Osteocyte (in vitro differentiated cells): ENCODE data around the gene INSYN1. TPM values are rescaled to one million over a fixed set of nuclear protein-coding genes. Genes with fewer than 3 reads are reported as not detected.

Experiments
- DNase-seq: peaks from one replicate; pipeline ENCODE4 v3.0.0; 2021; ENCODE audit warnings: mixed read lengths; ENCODE audit not compliant: unreplicated experiment; ENCODE audit errors: extremely low spot score
- H3K27ac Mint-ChIP-seq: one replicate; pipeline ENCODE4 v1.8.0; 2021; ENCODE audit warnings: mild to moderate bottlenecking, mixed read lengths; ENCODE audit not compliant: unreplicated experiment
- H3K27me3 Mint-ChIP-seq: one replicate; pipeline ENCODE4 v1.8.0; 2021; ENCODE audit warnings: mixed read lengths; ENCODE audit not compliant: unreplicated experiment
- H3K36me3 Mint-ChIP-seq: one replicate; pipeline ENCODE4 v1.8.0; 2021; ENCODE audit warnings: mixed read lengths; ENCODE audit not compliant: unreplicated experiment
- H3K4me1 Mint-ChIP-seq: one replicate; pipeline ENCODE4 v1.8.0; 2021; ENCODE audit warnings: mixed read lengths; ENCODE audit not compliant: unreplicated experiment
- H3K4me3 Mint-ChIP-seq: one replicate; pipeline ENCODE4 v1.8.0; 2021; ENCODE audit warnings: mild to moderate bottlenecking, moderate library complexity, mixed read lengths; ENCODE audit not compliant: unreplicated experiment
- H3K9me3 Mint-ChIP-seq: one replicate; pipeline ENCODE4 v1.8.0; 2021; ENCODE audit warnings: mixed read lengths; ENCODE audit not compliant: unreplicated experiment
- CTCF ChIP-seq: fragments of 200-600 bp; sonication (generic); IDR thresholded peaks from 2 replicates; pipeline ENCODE4 v1.5.0; 2021; ENCODE audit warnings: antibody characterized with exemption, mild to moderate bottlenecking, moderate library complexity
- total RNA-seq: library from RNA; stranded (reverse); gene quantifications from 2 replicates; pipeline ENCODE4 v1.2.1, GENCODE V29; 2021

Gene INSYN1
- total RNA-seq, 1 donor from 2014 or later = 8.0 TPM

- H3K9me3 Mint-ChIP-seq = no peaks in the 10 kb centered on the region
- no peaks in the 10 kb centered on the region for H3K36me3 Mint-ChIP-seq
- peak overlapping the region; percentile 89 for H3K27ac Mint-ChIP-seq
- H3K4me3 Mint-ChIP-seq = peak overlapping the region; percentile 85
- no peak for DNase-seq
- peaks cover 47% of the 10 kb centered on the region for H3K4me1 Mint-ChIP-seq
- no peaks in the 10 kb centered on the region for H3K27me3 Mint-ChIP-seq
- no peak for TF ChIP-seq CTCF
Measured at GRCh38 chr15:73686781-73687256, 66.3 kb downstream of the INSYN1 start.

- H3K36me3 Mint-ChIP-seq = no peaks in the 10 kb centered on the region
Measured at GRCh38 chr15:73685981-73686380, 67.2 kb downstream of the INSYN1 start.

More at GRCh38 chr15:73685981-73686380, 67.2 kb downstream of the INSYN1 start:
- Mint-ChIP-seq H3K4me3 (peak overlapping the region; percentile 85), H3K27me3 (no peaks in the 10 kb centered on the region), H3K9me3 (no peaks in the 10 kb centered on the region), H3K4me1 (peaks cover 47% of the 10 kb centered on the region), H3K27ac (peak overlapping the region; percentile 89)
- no peak for TF ChIP-seq CTCF
- DNase-seq = no peak

Other genes with a start within 250 kb of the INSYN1 start
- gene NPTN, start 120.0 kb downstream of the INSYN1 start, total RNA-seq = 192 and 194 TPM in 2 replicates
- gene CD276, start 69.0 kb downstream of the INSYN1 start, total RNA-seq = 147 and 153 TPM in 2 replicates
- not detected in 2 replicates for gene TBC1D21, start 120.2 kb upstream of the INSYN1 start, total RNA-seq
- 398 and 417 TPM in 2 replicates for gene LOXL1, start 173.1 kb upstream of the INSYN1 start, total RNA-seq
- gene STOML1, start 238.9 kb upstream of the INSYN1 start, total RNA-seq = 17.1 and 18.3 TPM in 2 replicates
- gene PML, start 241.4 kb upstream of the INSYN1 start, total RNA-seq = 60.6 and 63.1 TPM in 2 replicates